BE2C (cell line): Measurements from ENCODE around the gene VAV2.

ENCODE experiments used
- DNase-seq: peaks from one replicate; pipeline ENCODE4 v3.0.0-alpha.2; 2020
- H3K27me3 ChIP-seq: fragments of 250-450 bp; sonication (Bioruptor Pico); 2 replicates; pipeline ENCODE4 v1.5.1; 2020; ENCODE audit warnings: mild to moderate bottlenecking
- H3K36me3 ChIP-seq: fragments of 250-450 bp; sonication (Bioruptor Pico); 2 replicates; pipeline ENCODE4 v1.5.1; 2020; ENCODE audit warnings: mild to moderate bottlenecking
- H3K4me1 ChIP-seq: fragments of 250-450 bp; sonication (Bioruptor Pico); 2 replicates; pipeline ENCODE4 v1.5.1; 2020
- H3K4me3 ChIP-seq: 2 replicates; pipeline ENCODE4 v1.5.1; 2011; ENCODE audit warnings: low read depth, low read length
- H3K9me3 ChIP-seq: fragments of 250-450 bp; sonication (Bioruptor Pico); 2 replicates; pipeline ENCODE4 v1.5.1; 2020
- TF ChIP-seq, protein P1 (sequence below): IDR thresholded peaks from 2 replicates; pipeline ENCODE4 v1.5.1; 2012; ENCODE audit warnings: mild to moderate bottlenecking, low read depth, low read length

Gene VAV2

DNA sequence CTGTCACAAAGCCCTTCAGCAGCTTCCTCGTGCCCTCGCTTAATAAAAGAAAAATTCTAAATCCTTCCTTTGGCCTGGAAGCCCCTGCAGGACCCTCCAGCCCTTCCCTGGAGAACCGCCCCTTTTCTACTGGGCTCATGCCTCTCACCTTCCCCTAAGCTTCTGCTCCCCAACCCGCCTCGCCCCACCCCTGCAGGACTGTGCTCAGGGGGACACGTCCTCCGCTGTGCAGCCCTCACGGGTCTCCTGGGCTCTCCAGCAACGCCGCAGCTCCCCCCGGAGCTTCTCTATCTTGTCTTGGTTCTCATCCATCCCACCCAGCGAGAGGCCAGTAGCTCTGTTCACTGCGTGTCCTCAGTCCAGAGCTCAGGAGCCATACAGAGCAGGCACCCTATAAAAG, 188.4 kb downstream of the VAV2 start:
- Histone ChIP-seq H3K4me1 (no peaks in the 10 kb centered on the region), H3K9me3 (no peaks in the 10 kb centered on the region), H3K36me3 (peaks cover 43% of the 10 kb centered on the region), H3K4me3 (no peak overlapping the region), H3K27me3 (no peaks in the 10 kb centered on the region)
- no peak for DNase-seq
- TF ChIP-seq, protein P1, sequence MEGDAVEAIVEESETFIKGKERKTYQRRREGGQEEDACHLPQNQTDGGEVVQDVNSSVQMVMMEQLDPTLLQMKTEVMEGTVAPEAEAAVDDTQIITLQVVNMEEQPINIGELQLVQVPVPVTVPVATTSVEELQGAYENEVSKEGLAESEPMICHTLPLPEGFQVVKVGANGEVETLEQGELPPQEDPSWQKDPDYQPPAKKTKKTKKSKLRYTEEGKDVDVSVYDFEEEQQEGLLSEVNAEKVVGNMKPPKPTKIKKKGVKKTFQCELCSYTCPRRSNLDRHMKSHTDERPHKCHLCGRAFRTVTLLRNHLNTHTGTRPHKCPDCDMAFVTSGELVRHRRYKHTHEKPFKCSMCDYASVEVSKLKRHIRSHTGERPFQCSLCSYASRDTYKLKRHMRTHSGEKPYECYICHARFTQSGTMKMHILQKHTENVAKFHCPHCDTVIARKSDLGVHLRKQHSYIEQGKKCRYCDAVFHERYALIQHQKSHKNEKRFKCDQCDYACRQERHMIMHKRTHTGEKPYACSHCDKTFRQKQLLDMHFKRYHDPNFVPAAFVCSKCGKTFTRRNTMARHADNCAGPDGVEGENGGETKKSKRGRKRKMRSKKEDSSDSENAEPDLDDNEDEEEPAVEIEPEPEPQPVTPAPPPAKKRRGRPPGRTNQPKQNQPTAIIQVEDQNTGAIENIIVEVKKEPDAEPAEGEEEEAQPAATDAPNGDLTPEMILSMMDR = no peak

GRCh38 chr9:133803028-133803585, 189.0 kb downstream of the VAV2 start:
- H3K36me3 ChIP-seq = peaks cover 40% of the 10 kb centered on the region
- TF ChIP-seq, protein P1 = no peak
- H3K4me3 ChIP-seq = no peak overlapping the region
- H3K9me3 ChIP-seq = no peaks in the 10 kb centered on the region
- H3K27me3 ChIP-seq = no peaks in the 10 kb centered on the region
- no peak for DNase-seq
- H3K4me1 ChIP-seq = no peaks in the 10 kb centered on the region

- Histone ChIP-seq H3K4me3 (no peak overlapping the region), H3K36me3 (peaks cover 36% of the 10 kb centered on the region), H3K27me3 (no peaks in the 10 kb centered on the region), H3K4me1 (no peaks in the 10 kb centered on the region), H3K9me3 (no peaks in the 10 kb centered on the region)
- TF ChIP-seq, protein P1 = no peak
- no peak for DNase-seq
These were observed 190.4 kb downstream of the VAV2 start for GRCh38 chr9:133801739-133802138.

DNA sequence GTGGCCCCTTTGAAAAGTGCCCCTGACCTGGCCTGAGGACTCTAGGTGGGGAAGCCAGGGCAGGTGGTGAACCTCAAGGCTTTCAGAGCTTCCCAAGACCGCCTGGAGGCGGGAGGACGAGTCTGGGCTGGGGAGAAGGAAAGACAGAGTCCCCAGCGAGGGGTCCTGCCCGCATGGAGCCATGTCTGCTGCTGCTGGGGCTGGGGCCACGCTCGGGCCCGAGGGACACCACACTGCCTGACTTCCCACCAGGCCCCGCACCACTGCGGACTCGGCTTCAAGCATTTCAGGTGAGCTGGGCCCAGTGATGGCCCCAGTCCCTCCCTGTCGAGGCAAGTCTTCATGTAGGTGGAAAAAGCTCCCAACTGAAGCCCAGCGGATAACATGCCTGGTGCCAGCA, 191.9 kb downstream of the VAV2 start:
- H3K4me3 ChIP-seq = no peak overlapping the region
- H3K27me3 ChIP-seq = no peaks in the 10 kb centered on the region
- DNase-seq = no peak
- no peaks in the 10 kb centered on the region for H3K9me3 ChIP-seq
- no peaks in the 10 kb centered on the region for H3K4me1 ChIP-seq
- TF ChIP-seq, protein P1 = no peak
- H3K36me3 ChIP-seq = peaks cover 36% of the 10 kb centered on the region

DNA sequence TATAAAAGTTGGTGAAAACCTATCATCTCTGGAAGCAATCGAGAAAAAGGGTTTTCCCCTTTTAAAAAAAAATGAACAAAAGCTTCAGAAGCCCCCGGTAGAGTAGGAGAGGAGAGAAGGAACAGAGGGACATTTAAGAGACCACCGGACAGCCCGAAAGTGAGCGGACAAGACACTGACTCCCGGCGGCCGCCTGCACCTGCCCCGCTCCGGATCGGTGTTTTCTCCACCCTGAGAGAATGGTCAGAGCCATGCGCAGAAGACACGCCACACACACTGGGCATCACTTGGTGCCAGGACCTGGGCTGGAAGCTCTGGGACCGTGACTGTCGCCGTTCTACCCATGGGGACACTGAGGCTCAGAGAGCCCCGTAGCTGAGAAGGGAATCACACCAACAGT, 192.4 kb downstream of the VAV2 start:
- no peaks in the 10 kb centered on the region for H3K4me1 ChIP-seq
- H3K9me3 ChIP-seq = no peaks in the 10 kb centered on the region
- H3K27me3 ChIP-seq = no peaks in the 10 kb centered on the region
- no peak overlapping the region for H3K4me3 ChIP-seq
- peaks cover 37% of the 10 kb centered on the region for H3K36me3 ChIP-seq
- no peak for DNase-seq
- TF ChIP-seq, protein P1 = no peak

GRCh38 chr9:133799106-133799505, 193.0 kb downstream of the VAV2 start:
- no peaks in the 10 kb centered on the region for H3K27me3 ChIP-seq
- H3K9me3 ChIP-seq = no peaks in the 10 kb centered on the region
- DNase-seq = no peak
- H3K36me3 ChIP-seq = peaks cover 37% of the 10 kb centered on the region
- H3K4me3 ChIP-seq = no peak overlapping the region
- TF ChIP-seq, protein P1 = no peak
- no peaks in the 10 kb centered on the region for H3K4me1 ChIP-seq
